GM18517 (cell line): ENCODE results near the gene ESR2.
A peak's percentile ranks its signal among the peaks of the same experiment; 100 is the strongest.
"Not testable (repeated sequence)": the region's sequence is repeated elsewhere in the genome, so short reads cannot be mapped to it uniquely, and the experiment has no call there.

Experiments used
- ATAC-seq: cut with Tn5 transposase; IDR thresholded peaks from one replicate; pipeline ENCODE4 v1.9.1; 2021; ENCODE audit warnings: mild to moderate bottlenecking, moderate library complexity; ENCODE audit not compliant: unreplicated experiment

The ESR2 gene

DNA sequence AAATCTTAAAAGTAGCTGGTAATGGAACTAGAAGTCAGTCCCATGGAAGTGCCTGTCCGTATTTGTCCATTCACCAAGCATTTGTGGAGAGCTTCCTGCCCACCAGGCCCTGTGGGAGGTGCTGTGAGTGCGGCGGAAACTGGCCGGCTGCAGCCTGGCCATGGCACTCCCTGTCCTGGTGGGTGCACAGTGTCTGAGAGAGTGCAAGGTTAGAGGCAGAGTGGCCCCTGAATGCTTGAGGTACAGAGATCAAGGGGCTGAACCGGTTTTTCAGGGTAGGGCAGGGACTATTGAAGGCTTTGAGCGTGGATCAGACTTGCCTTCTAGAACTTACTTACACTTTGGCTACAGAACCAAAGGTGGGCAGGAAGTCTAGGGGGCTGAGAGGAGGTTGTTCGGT lies 92.9 kb downstream of the ESR2 start:
- no peak for ATAC-seq

DNA sequence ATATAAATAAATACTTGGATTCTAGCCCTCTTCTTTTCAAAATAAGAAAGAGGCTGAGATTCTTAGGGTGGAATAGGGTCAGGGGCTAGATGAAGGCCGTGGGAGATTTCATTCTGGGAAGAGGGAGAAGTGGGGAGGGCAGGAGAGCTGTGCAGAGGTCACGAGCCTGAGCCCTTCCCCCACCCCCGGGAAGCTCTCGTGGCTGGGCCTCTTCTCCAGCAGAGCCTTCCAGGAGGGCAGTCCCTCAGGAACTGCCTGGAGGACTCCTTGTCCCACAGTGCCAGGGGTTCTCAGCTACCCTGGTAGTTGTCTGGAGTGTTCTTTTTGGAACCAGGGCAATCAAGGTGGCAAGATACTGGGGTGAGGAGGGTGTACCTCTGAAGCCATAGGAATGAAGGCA lies 94.0 kb downstream of the ESR2 start:
- ATAC-seq = no peak

DNA sequence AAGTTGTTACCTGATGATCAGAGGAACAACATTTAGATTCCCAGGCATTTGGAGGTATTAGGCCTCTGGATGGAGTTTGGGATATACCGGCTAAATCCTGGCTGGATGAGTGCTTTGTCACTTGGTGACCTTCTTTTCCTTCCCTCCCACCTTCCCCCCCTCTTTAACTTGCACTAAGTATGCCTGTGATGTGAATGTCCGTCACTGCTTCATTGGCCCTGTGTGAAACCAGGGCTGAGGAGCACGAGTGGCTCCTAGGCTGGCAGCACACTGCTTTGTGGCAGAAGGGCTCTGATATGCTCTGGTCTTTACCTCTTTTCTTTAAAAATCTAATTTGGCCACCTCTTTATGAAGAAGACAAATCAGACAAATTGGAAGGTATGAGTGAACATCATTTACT lies 95.7 kb downstream of the ESR2 start:
- no peak for ATAC-seq

DNA sequence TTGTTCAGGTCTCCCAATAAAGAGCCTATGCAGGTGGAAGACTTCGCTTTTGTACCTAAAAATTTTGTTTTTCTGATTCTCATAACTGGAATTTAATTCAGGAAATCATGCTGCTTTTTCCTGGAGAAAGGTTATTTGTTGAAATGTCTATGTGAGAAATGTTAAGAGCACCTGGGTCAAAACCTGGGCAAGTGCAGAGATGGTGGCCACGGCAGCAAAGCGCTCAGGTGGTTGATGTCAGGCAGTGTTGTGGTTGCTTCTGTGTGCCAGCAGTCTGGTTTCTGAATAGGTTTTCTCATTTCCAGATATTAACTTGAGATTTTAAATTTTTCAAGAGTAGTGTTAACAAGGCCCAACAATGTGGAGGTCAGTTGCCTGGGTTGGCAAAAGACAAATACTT lies 96.2 kb downstream of the ESR2 start:
- no peak for ATAC-seq

DNA sequence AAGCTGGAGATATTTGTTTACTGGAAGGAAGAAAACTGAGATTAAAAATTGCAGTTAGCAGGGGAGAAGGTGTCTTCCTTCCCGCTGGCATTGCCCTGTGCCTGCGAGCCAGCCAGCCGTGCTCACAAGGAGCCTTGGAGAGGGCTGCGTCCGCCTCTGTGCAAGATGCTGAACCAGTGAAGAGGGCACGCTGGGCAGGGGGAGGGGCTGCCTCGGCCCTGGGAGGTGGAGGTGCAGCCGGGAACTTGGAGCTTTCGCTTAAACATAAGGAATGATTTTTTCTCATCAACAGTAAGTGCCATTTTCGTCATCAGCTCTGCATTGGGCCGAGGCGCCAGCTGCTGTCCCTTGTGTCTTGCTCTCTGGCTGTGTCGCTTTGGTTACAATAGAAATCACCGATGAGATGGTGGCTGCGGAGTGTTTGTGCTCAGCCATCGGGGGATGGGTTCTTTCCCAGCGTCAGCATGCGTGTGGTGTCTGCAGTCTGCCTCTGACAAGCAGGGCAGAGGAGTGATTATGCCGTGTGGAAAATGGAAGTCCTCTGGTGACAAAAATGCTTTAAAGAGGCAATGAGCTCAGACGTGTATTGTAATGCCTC lies 97.3 kb downstream of the ESR2 start:
- ATAC-seq = no peak

DNA sequence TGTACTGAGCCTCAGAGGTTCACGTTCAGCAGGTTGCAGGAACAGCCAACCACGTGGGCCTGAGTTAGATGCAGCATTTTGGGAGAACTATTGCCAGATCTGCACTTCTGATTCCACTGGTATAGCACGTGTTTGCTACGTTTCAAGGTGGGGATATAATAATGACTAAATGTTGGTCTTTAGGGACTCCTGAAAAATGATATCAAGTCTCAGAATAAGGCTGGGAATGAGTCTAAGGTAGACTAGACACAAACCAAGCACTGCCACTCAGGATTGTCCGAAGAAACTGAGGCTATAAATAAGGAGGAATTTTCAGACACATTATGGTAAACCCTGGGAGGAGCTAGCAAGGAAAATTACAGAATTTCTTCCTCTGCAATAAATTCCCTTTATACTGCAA lies 98.1 kb downstream of the ESR2 start:
- ATAC-seq = no peak

DNA sequence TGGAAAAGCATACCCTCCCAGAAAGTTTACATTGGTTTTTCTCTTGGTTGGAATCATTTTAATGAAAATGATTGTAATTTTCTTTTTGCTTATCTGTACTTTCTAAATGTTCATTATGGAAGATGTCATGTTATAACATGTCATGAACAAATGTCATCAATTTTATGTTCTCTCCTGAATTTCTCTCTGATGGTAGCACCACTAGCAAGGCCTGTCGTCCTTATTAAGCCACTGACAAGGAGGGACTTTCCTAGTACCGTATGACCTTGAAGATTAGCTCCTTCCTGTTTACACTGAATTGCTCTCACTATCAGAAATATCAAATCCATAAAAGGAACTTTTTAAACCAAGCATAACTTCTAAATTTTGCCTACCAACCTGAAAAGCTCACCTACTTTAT lies 99.0 kb downstream of the ESR2 start:
- ATAC-seq = peak; percentile 64

DNA sequence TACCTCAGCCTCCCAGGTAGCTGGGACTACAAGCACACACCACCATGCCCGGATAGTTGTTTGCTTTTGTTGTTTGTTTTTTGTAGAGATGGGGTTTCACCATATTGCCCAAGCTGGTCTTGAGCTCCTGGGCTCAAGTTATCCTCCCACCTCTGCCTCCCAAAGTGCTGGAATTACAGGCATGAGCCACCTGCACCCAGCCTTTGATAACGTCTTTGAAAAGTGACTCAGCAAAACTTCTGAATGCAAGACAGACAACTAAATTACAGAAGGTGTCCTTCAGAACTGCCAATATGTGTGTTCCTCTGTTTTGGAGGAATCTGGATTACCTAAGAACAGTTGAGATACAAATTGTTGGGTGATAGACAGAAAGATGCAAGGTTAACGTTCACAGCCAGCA lies 99.8 kb downstream of the ESR2 start:
- ATAC-seq = no peak

DNA sequence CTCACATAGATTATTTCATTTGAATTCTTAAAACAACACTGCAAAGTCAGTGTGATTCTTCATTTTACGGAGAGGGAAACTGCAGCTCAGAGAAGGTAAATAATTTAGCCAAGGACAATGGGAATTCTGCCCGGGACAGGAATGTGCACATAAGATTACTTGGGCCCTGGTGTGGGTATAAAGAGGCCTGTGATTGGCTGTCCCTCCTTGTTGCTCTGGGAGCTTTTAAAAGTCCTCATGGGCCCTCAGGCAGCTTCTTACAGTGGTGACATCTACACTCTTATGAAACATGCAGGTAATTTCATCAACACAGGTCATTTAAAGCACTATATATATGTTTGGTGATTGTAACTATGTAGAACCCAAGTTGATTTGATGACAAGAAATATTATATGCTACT lies 100.3 kb downstream of the ESR2 start:
- no peak for ATAC-seq

DNA sequence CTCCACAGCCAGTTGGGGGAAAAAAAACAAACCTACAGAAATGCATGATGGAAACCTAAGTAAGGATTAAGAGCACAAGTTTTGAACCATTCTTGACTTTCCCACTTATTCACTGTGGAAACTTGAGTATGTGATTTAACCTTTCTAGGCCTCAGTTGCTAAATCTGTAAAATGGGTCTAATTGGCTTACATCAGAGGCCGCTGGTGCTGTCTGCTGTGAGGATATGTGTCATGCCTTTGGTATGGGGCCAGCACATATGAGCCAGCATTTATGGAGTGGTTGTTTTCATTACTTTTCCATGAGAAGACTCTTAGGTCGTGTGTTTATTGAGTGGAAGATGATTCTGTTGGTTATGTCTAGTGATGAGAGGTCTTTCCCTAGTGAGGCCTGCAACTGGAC lies 102.4 kb downstream of the ESR2 start:
- no peak for ATAC-seq

DNA sequence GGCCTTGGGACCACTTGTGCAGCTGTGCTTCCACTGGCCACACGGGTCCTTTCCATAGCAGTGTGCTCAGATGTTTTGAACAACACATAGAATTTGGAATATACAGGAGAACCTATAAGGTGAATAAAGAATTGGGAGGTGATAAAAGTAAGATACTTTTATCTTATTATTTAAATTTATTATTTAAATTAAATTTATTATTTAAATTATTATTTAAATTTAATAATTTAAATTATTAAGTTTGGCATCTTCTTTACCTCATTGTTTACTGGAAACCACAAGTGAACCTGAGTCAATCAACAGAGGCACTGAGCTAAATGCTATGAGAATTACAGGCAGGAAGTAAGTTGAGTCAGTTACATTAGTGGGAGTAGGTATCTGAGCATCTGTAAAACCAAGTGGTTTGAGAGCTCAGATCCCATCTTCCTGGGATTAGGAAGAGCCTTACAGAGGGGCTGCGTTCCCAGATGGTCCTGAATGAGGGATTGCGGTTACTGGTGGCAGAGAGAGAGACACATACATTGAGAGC lies 103.1 kb downstream of the ESR2 start:
- no peak for ATAC-seq

DNA sequence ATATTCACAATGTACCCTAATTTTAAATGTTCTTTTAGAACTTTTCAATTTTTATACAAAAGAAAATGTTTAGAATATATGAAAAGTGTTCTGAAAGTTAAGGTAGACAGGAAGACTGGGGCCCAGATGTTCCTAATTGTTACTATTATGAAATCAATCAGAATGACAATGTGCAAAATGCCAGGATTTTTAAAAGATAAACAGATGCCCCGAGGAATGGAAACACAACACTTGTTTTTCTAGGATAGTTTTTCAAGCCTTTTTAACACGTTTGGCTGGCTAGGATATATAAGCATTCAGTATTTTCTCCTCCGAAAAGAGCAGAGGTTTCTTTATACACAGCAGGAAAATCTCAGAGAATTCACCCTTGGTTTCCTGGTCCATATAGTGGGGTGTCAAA lies 106.8 kb downstream of the ESR2 start:
- no peak for ATAC-seq

DNA sequence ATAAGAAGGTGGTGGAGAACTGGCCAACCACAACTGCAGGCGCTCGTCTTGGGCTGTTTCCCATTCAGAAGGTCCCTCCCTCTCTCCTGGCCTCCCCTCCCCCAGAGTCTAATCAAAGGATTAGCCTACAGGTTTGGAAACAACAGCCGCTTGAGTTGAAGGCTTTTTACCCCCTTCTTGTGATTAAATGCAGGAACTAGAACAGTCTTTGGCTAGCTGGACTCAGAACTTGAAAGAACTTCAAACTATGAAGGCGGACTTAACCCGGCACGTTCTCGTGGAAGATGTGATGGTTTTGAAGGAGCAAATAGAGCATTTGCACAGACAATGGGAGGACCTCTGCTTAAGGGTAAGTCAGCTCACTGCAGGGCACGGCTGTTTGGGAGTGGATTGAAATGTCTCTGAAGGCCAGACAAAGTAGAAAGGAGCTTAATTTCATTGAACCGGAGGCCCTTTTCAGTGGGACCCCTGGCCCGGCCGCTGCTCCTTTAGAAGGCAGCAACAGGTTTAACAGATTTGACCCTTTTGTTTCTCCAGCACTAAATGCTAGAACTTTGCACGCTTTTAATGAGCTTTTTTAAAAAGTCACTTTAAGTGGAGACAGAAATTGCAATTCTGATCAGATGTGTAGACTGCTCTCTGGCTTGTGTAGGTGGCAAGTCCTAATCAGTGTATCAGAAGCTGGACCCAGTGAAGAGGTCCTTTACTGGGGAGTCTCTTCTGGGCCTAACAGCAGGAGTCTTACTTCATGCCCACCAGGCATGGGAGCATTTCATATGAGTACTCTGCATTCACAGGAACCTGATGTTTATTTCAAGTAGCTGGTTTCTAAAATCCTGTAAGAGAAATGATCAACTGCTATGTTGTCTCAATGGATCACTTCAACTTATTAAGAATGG lies 107.7 kb downstream of the ESR2 start:
- no peak for ATAC-seq

DNA sequence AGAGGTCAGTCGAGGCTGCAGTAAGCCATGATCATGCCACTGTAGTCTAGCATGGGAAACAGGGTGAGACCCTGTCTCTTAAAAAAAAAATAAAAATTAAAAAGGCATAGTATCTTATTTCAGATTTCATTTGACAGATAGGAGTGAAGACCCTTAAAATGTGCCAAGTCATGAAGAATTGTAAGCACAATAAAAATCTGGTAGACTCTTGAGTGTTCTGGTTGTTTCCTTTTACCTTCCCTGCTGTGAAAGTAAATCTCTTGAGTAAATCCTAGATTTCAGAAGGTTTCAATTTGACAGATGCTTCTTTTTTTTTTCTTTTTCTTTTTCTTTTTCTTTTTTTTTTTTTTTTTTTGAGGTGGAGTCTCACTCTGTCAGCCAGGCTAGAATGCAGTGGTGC lies 109.0 kb downstream of the ESR2 start:
- no peak for ATAC-seq

DNA sequence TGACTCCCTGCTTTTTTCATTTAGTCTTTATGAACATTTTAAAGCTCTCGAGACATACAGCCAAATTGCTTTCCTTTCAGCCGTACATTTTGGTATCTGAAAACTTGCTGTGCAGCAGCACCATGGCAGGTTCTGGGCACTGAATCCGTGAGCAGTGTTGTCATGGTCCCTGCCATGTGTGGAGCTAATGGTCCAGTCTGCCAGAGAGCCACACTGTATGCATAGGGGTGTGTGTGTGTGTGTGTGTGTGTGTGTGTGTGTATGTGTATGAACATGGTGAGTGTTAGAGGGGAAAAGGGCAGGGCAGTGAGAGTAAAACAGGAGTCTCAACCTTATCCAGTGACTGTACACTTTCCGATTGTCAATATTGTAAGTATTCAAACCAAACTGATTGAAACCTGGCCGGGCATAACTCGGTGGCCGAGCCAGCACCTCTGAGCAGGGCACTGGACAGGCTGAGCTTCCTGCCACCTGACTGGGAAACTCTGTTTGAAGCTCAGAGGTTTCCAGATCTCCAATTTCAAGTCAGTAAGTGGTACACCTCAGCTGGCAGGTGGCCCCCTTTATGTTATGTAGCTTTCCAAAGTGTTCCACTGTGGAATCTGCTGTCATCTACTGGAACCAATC lies 110.0 kb downstream of the ESR2 start:
- no peak for ATAC-seq

DNA sequence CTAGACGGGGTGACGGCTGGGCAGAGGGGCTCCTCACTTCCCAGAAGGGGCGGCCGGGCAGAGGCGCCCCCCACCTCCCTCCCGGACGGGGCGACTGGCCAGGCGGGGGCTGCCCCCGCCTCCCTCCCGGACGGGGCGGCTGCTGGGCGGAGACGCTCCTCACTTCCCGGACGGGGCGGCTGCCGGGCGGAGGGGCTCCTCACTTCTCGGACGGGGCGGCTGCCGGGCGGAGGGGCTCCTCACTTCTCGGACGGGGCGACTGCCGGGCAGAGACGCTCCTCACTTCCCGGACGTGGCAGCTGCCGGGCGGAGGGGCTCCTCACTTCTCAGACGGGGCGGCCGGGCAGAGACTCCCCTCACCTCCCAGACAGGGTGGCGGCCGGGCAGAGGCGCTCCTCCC lies 111.3 kb downstream of the ESR2 start:
- not testable (repeated sequence) for ATAC-seq

DNA sequence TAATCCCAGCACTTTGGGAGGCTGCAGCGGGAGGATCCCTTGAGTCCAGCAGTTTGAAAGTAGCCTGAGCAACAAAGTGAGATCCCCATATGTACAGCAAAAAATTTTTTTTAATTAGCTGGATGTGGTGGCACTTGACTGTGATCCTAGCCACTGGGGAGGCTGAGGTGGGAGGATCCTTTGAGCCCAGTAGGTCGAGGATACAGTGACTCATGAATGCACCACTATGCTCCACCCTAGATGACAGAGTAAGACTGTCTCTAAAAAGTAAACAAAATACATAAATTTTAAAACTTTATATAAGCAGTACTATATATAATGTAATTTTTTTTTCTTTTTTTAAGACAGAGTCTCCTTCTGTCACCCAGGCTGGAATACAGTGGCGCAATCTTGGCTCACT lies 115.4 kb downstream of the ESR2 start:
- no peak for ATAC-seq

DNA sequence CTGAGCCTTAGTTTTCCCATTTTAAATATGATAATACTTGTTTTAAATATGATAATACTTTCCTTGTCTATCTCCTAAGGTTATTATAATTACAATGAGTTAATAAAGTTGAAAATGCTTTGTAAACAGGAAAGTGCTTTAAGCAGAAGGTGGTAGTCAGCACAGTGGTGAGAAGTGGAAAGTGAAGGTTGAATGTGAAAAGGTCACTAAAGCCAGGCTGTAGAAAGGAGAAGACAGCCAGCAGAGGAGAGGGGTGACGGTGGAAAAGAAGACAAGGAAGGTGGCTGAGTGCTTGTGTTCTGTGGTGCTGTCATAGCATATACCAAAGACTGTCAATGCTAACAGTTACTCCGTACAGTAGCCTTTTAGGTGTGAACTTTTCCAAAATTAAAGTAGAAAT lies 117.8 kb downstream of the ESR2 start:
- ATAC-seq = no peak

DNA sequence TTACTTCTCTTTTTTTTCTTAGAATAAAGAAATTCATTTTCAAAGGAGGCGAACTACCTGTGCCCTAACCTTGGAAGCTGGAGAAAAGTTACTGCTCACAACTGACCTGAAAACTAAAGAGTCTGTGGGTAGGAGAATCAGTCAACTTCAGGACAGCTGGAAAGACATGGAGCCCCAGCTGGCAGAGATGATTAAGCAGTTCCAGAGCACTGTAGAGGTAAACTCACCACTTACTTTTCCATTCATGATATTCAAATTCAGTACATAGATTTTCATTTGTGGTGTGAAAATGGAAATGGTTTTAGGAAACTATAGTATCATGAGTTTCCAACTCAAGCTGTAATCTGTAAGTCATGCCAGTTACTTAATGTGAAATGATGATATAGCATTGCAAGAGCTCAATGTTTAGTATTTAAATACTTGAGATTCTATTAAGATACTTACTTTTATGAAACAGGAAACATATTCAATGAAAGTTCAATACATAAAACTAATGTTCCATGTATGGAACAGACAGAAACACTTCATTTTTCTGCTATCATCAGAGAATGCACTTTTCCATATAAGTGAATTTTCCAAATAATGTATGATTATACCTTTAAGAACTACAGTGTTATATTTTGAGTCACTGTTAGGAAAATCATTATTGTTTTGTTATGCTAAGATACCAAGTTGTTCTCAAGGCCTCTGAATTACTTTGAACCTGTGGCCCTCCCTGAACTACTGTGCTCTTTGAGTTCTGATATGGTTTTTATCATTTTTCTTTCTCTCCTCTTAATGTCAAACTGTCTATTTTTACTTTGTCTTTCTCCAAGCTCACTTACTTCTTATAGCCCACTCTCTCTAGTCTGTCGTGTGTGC lies 119.0 kb downstream of the ESR2 start:
- ATAC-seq = no peak

DNA sequence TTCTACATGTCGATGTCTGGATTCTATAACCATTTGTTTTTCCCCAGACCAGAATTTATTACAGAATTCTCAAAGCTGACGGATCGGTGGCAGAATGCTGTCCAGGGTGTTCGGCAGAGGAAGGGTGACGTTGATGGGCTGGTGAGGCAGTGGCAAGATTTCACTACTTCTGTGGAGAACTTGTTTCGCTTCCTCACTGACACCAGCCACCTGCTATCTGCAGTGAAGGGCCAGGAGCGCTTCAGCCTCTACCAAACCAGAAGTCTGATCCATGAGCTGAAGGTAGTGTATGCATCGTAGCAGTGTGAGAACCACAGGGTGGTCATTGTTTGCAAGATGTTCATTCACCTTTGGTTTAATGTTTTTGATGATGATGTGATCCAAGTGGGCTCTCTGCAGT lies 124.0 kb downstream of the ESR2 start:
- no peak for ATAC-seq

DNA sequence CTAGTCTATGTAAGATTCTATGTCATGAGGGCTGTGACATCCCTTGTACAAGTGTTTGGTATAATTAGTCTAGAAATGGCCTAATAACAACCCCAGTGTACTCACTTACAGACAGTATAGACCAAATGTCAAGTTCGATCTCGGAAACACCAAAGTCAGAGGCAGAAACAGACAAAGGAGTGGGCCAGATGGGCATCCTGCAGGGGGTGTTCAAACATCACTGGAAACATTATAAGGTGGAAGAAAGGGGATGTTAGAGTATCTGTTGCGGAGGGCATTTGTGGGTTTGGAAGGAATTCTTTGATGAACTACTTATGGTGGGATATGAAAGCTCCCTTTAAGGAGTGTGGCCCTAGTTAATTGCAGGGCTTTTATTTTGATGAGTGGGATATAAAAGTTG lies 134.6 kb downstream of the ESR2 start:
- ATAC-seq = no peak
